Panc1 (cell line): ENCODE measurements around the gene LYRM9.

ENCODE experiments used
- CTCF ChIP-seq: fragments of 450-650 bp; IDR thresholded peaks from 2 replicates; pipeline ENCODE4 v1.5.1; 2017; ENCODE audit warnings: mild to moderate bottlenecking
- SIN3A ChIP-seq: IDR thresholded peaks from 2 replicates; pipeline ENCODE4 v1.6.1; 2012; ENCODE audit warnings: low read depth, mild to moderate bottlenecking, low read length, moderate library complexity, borderline replicate concordance; ENCODE audit not compliant: insufficient read depth

GRCh38 chr17:27918498-27918897 is 25.3 kb upstream of the LYRM9 start:
- TF ChIP-seq CTCF = no peak
- TF ChIP-seq SIN3A = no peak
